ENCODE measurements around the gene SNX5. TPM values are rescaled to one million over a fixed set of nuclear protein-coding genes. Genes with fewer than 3 reads are reported as not detected.
"Not testable (repeated sequence)": the region's sequence is repeated elsewhere in the genome, so short reads cannot be mapped to it uniquely, and the experiment has no call there.

Gene SNX5
- total RNA-seq, 1 donor from 2014 or later, result 32.7 TPM

DNA sequence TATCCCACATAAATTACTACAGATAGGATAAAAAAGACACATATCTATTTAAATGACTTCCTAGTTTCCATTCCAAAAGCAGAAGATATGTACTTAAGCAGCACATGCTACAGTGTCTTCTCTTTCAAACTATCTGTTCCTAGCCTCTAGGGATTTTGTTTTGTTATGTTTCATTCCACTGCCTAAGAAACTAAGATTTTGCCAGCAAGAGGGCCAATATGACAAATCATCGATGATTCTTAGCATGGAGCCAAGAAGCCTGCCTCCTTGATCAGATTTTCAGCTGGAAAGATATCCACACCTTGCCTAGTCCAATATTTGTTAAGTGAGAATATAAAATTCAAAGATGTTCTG, 7.0 kb downstream of the SNX5 start:
- intact Hi-C loops (cut with DNase I), result no loop called here
- peaks cover 3 to 47% of the 10 kb centered on the region in 2 donors for H3K4me1 ChIP-seq
- TF ChIP-seq, protein P1, sequence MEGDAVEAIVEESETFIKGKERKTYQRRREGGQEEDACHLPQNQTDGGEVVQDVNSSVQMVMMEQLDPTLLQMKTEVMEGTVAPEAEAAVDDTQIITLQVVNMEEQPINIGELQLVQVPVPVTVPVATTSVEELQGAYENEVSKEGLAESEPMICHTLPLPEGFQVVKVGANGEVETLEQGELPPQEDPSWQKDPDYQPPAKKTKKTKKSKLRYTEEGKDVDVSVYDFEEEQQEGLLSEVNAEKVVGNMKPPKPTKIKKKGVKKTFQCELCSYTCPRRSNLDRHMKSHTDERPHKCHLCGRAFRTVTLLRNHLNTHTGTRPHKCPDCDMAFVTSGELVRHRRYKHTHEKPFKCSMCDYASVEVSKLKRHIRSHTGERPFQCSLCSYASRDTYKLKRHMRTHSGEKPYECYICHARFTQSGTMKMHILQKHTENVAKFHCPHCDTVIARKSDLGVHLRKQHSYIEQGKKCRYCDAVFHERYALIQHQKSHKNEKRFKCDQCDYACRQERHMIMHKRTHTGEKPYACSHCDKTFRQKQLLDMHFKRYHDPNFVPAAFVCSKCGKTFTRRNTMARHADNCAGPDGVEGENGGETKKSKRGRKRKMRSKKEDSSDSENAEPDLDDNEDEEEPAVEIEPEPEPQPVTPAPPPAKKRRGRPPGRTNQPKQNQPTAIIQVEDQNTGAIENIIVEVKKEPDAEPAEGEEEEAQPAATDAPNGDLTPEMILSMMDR (IDR thresholded peaks at IDR 0.05), result no peak
- H3K27ac ChIP-seq, result peak overlapping the region in 1 of 2 donors; percentile 33
- peaks cover 0 to 1% of the 10 kb centered on the region in 2 donors for H3K36me3 ChIP-seq
- H3K27me3 ChIP-seq, result no peaks in the 10 kb centered on the region
- H3K4me3 ChIP-seq, result peak overlapping the region in 1 of 2 donors; percentile 18
- no peak for DNase-seq (ENCODE audit: low spot score in 2 of 2)
- H3K9me3 ChIP-seq, result no peaks in the 10 kb centered on the region

DNA sequence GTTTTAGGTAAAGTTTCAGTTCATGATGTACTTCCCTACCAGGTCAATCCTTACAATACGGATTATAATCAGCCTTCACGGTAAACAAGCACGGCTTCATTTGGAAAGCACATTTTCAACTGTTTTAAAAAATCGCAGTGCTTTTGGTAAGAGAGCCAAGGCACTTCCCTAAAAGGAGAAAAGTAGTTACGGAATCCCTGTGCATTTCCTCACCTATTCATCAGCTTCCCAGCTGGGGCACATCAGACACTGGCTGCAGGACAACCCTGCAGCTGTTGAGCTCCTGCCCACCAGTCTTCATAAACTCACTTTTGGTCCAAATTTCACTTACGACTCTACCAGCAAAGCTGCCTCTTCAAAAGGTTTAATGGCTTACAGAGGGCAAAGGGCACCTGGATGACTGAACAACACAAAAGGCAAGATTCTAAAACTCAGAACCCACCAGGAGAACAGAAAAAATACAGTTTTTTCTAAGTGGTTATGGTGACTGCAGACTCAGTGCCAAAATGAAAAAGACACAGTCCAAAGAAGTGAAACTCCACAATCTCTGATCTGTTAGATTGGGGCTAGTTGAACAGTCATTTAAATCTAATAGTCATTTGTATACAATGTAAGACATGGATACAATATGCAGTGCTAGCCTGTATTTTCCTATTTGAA, 7.5 kb downstream of the SNX5 start:
- H3K4me3 ChIP-seq, result peak overlapping the region in 1 of 2 donors; percentile 18
- H3K27ac ChIP-seq, result peak overlapping the region; percentile 33 to 39
- no peak for DNase-seq (ENCODE audit: low spot score in 2 of 2)
- peaks cover 3 to 6% of the 10 kb centered on the region in 2 donors for H3K36me3 ChIP-seq
- H3K9me3 ChIP-seq, result no peaks in the 10 kb centered on the region
- intact Hi-C loops (cut with DNase I), result no loop called here
- TF ChIP-seq, protein P1 (IDR thresholded peaks at IDR 0.05), result no peak
- H3K4me1 ChIP-seq, result peaks cover 3 to 45% of the 10 kb centered on the region in 2 donors
- no peaks in the 10 kb centered on the region for H3K27me3 ChIP-seq

DNA sequence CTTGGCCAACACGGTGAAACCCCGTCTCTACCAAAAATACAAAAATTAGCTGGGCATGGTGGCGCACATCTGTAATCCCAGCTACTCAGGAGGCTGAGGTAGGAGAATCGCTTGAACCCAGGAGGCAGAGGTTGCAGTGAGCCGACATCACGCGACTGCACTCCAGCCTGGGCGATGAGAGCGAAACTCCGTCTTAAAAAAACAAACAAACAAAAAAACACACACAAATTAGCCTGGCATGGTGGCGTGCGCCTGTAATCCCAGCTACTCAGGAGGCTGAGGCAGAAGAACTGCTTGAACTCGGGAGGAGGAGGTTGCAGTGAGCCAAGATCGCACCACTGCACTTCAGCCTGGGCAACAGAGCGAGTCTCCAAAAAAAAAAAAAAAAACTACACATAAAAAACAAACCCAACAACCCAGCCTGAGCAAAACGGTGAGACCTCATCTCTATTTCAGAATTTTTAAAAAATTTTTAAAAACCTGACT, 8.2 kb downstream of the SNX5 start:
- Histone ChIP-seq H3K4me1 (peaks cover 3 to 39% of the 10 kb centered on the region in 2 donors), H3K36me3 (peaks cover 7 to 10% of the 10 kb centered on the region in 2 donors), H3K27ac (peak overlapping the region; percentile 33 to 39)
- intact Hi-C loops (cut with DNase I); H3K9me3 ChIP-seq; H3K27me3 ChIP-seq; DNase-seq (ENCODE audit: low spot score in 2 of 2); H3K4me3 ChIP-seq: not testable (repeated sequence)

DNA sequence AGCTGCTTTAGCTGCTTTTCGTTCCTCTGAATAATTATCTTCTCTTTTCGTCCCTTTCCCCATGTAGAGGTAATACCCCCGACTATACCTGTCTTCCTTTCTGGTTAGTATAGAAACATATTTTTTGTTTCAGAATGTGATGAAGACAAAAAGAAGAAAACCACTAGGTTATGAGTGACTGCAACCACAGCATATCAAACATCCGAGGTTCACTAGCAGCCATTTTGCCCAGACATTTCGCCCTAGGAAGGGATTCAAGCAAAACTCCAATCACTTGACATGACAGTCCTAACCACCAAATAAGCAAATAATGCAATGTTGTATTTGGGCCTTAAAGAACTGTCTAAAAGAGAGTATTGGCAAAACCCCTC, 9.4 kb downstream of the SNX5 start:
- TF ChIP-seq, protein P1 (IDR thresholded peaks at IDR 0.05), result no peak
- H3K4me1 ChIP-seq, result peaks cover 3 to 34% of the 10 kb centered on the region in 2 donors
- H3K27ac ChIP-seq, result peak overlapping the region in 1 of 2 donors; percentile 33
- H3K36me3 ChIP-seq, result peaks cover 17 to 22% of the 10 kb centered on the region in 2 donors
- no peaks in the 10 kb centered on the region for H3K9me3 ChIP-seq
- no peak for DNase-seq (ENCODE audit: low spot score in 2 of 2)
- intact Hi-C loops (cut with DNase I), result loop anchor here (5.0 kb wide), 1 partner anchor 38 kb away; no protein-coding TSS in a partner anchor
- H3K4me3 ChIP-seq, result no peak overlapping the region
- no peaks in the 10 kb centered on the region for H3K27me3 ChIP-seq

DNA sequence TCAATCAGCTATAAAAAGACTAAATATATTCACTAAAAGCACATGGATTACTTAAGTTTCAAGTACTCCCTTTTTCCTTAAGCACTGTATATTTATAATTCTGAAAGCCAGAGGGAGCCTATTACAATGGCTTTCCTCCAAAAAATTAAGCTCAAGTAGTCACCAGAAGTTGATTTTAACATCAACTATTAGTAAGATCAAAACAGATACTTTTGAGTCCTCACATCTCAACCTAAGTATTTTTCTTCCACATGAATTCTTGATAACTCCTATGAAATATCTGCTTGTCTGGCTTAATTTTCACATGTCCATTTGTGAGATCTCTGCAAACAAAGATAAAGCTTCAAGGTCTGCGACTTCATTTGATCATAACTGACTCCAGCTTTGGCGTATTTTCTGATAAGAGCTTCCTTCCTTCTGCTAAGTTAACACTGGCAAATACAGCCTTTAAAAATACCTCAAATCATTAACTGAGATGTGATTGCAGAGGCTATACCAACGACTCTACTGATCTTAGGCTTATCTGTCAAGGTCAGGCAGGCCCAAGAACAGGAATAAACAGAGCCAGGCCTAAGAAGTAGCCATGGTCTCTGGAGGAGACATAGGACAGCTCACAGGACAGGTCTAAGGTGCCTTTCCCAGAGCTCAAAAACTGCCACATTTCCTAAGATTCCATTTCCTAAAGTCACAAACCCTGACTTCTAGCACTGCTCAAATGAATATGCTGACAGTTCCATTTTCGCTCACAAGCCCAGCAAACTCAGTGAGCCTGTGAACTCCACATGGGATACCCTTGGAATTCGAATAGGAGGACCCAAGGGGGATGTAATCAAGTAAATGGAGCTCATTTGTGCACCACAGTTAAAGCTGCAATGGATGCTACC, 10.0 kb downstream of the SNX5 start:
- Histone ChIP-seq H3K36me3 (peaks cover 23 to 29% of the 10 kb centered on the region in 2 donors), H3K9me3 (no peaks in the 10 kb centered on the region), H3K27ac (peak overlapping the region; percentile 33 to 60), H3K27me3 (no peaks in the 10 kb centered on the region), H3K4me3 (no peak overlapping the region), H3K4me1 (peaks cover 3 to 34% of the 10 kb centered on the region in 2 donors)
- no peak for DNase-seq (ENCODE audit: low spot score in 2 of 2)
- TF ChIP-seq, protein P1 (IDR thresholded peaks at IDR 0.05), result peak in 1 of 3 experiments; percentile 35
- intact Hi-C loops (cut with DNase I), result loop anchor here (5.0 kb wide), 1 partner anchor 39 kb away; no protein-coding TSS in a partner anchor
